Panc1 (cell line): ENCODE data around the gene SNX10. TPM values are rescaled to one million over a fixed set of nuclear protein-coding genes. Genes with fewer than 3 reads are reported as not detected.

Experiments
- ATAC-seq: fragments of 200-7000 bp; cut with Tn5 transposase; 2 replicates; pipeline ENCODE4 v1.9.1; 2020; ENCODE audit warnings: mild to moderate bottlenecking, moderate library complexity
- BruUV-seq: library from RNA; stranded (reverse); fragments of 400-500 nt; replicated peaks from 2 replicates; lab custom pipeline; 2021; lab: Mats Ljungman, UMichigan
- CTCF ChIA-PET: fragments of 300-600 bp; sonication (Branson Sonifier 250); formaldehyde crosslinking; loops from one replicate; lab custom pipeline; 2022; ENCODE audit warnings: antibody characterized with exemption; lab: Charles Lee
- POLR2A ChIA-PET: fragments of 300-600 bp; sonication (Branson Sonifier 250); formaldehyde crosslinking; loops from one replicate; lab custom pipeline; 2022; ENCODE audit warnings: antibody characterized with exemption; lab: Charles Lee
- DNase-seq: peaks from one replicate; pipeline ENCODE4 v3.0.0-alpha.2; 2010; ENCODE audit warnings: low read depth, low spot score
- H3K27ac ChIP-seq: 2 replicates; pipeline ENCODE4 v1.5.1; 2011; ENCODE audit warnings: mild to moderate bottlenecking, low read length, inconsistent platforms
- H3K27me3 ChIP-seq: fragments of 200-500 bp; sonication (Bioruptor generic); 2 replicates; pipeline ENCODE4 v1.6.0; 2014; ENCODE audit warnings: low read length, inconsistent platforms; ENCODE audit not compliant: control insufficient read depth, insufficient read depth
- H3K36me3 ChIP-seq: fragments of 200-500 bp; sonication (Bioruptor generic); 2 replicates; pipeline ENCODE4 v1.5.1; 2014; ENCODE audit warnings: inconsistent platforms, mild to moderate bottlenecking, low read length, moderate library complexity; ENCODE audit not compliant: control insufficient read depth, insufficient read depth
- H3K4me1 ChIP-seq: 2 replicates; pipeline ENCODE4 v1.5.1; 2011; ENCODE audit warnings: inconsistent platforms, mild to moderate bottlenecking, low read length, moderate library complexity; ENCODE audit not compliant: control insufficient read depth, insufficient read depth
- H3K4me3 ChIP-seq, 2 experiments: 2 replicates each; pipeline ENCODE4 v1.5.1; 2011 to 2012; ENCODE audit warnings: low read depth in 2 of 2, low read length in 2 of 2, mild to moderate bottlenecking in 2 of 2, inconsistent platforms in 1 of 2, moderate library complexity in 1 of 2
- H3K9me3 ChIP-seq: fragments of 200-500 bp; sonication (Bioruptor generic); 2 replicates; pipeline ENCODE4 v1.5.1; 2014; ENCODE audit warnings: low read depth, mild to moderate bottlenecking, inconsistent platforms, low read length, moderate library complexity; ENCODE audit not compliant: control insufficient read depth, insufficient read depth
- CTCF ChIP-seq: fragments of 450-650 bp; IDR thresholded peaks from 2 replicates; pipeline ENCODE4 v1.5.1; 2017; ENCODE audit warnings: mild to moderate bottlenecking
- POLR2AphosphoS5 ChIP-seq: IDR thresholded peaks from 2 replicates; pipeline ENCODE4 v1.6.1; 2012; ENCODE audit warnings: mild to moderate bottlenecking, low read depth, low read length, moderate library complexity
- REST ChIP-seq, 2 experiments: IDR thresholded peaks; 2 replicates each; pipeline ENCODE4 v1.6.1; 2011 to 2012; ENCODE audit warnings: low read depth in 2 of 2, control low read depth in 1 of 2, low read length in 1 of 2, mild to moderate bottlenecking in 1 of 2, moderate library complexity in 1 of 2; ENCODE audit not compliant: insufficient read depth in 1 of 2
- SIN3A ChIP-seq: IDR thresholded peaks from 2 replicates; pipeline ENCODE4 v1.6.1; 2012; ENCODE audit warnings: low read depth, mild to moderate bottlenecking, low read length, moderate library complexity, borderline replicate concordance; ENCODE audit not compliant: insufficient read depth
- TCF7L2 ChIP-seq: IDR thresholded peaks from 2 replicates; pipeline ENCODE4 v1.6.1; 2011; ENCODE audit warnings: mild to moderate bottlenecking, low read depth, low read length, inconsistent platforms
- in situ Hi-C: cut with HindIII; loops from 2 replicates; pipeline ENCODE4 v1.10.0; 2016; ENCODE audit warnings: low sequenced_read_pairs, low pct_unique_long_range_greater_than_20kb
- intact Hi-C: fragments of 100-400 bp; cut with micrococcal nuclease; formaldehyde crosslinking; loops from one replicate; pipeline ENCODE4 v1.10.0; 2022; ENCODE audit not compliant: unreplicated experiment
- total RNA-seq: library from RNA; stranded (reverse); gene quantifications from one replicate; pipeline ENCODE4 v1.2.1, GENCODE V29; 2021; ENCODE audit not compliant: unreplicated experiment

Gene SNX10
- total RNA-seq, 1 experiment from 2014 or later: 21.8 TPM

DNA sequence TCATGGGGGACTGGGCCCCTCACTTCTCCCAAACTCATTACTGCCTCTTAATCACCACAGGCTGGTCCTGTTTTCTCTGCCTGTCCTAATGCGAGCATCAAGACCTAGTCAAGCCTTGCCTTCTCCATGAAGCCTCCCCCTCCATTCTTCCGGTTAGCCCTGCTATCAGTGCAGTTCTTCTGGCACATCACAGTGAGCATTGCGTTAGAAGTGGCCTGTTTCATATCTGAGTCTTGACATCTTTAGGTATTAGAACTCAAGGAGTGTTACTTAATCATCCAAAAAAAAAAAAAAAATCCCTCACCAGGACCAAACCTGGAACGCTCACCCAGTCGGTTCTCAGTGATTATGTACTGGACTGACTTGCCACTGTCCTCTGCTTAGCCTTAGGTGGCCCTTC is 17.4 kb downstream of the SNX10 start:
- DNase-seq (no peak), ATAC-seq (no peak)
- Histone ChIP-seq H3K9me3 (no peaks in the 10 kb centered on the region), H3K4me1 (no peaks in the 10 kb centered on the region), H3K27ac (no peak overlapping the region), H3K4me3 (no peak overlapping the region), H3K36me3 (no peaks in the 10 kb centered on the region), H3K27me3 (no peaks in the 10 kb centered on the region)
- POLR2A ChIA-PET: no interaction called here
- BruUV-seq: no TSS peak
- in situ Hi-C loops: no loop called here
- intact Hi-C loops: no loop called here
- CTCF ChIA-PET: no interaction called here
- no peak for TF ChIP-seq SIN3A
- TF ChIP-seq REST (IDR thresholded peaks at IDR 0.05; ENCODE audit: insufficient read depth in 1 of 2, low read depth in 2 of 2, low read length in 1 of 2): no peak
- TF ChIP-seq TCF7L2: no peak
- TF ChIP-seq POLR2AphosphoS5: no peak
- TF ChIP-seq CTCF: no peak

DNA sequence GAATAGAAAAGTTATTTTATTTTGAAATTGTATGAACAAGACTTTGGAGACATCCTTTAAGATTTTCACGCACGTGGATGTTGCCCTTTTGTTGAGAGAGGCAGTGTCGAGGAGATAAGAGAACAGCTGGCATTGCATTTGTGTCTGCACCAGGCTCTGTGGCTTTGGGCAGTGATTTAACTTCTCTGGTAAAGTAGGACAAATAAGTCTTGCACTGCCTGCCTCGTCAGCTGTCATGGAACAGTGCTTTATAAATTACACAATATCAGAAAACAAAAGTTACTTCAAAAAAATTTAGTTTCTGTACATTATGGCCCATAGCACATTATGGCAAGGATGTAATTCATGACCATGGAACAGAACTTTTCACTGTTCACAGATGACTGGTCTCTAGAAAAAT is 20.1 kb downstream of the SNX10 start:
- intact Hi-C loops: no loop called here
- no peaks in the 10 kb centered on the region for H3K27me3 ChIP-seq
- TF ChIP-seq REST (IDR thresholded peaks at IDR 0.05; ENCODE audit: insufficient read depth in 1 of 2, low read depth in 2 of 2, low read length in 1 of 2) (no peak), POLR2AphosphoS5 (no peak), CTCF (no peak), TCF7L2 (no peak), SIN3A (no peak)
- no TSS peak for BruUV-seq
- H3K9me3 ChIP-seq: no peaks in the 10 kb centered on the region
- in situ Hi-C loops: no loop called here
- ATAC-seq (no peak), DNase-seq (no peak)
- no peaks in the 10 kb centered on the region for H3K4me1 ChIP-seq
- H3K27ac ChIP-seq: no peak overlapping the region
- H3K4me3 ChIP-seq: no peak overlapping the region
- ChIA-PET CTCF (no interaction called here), POLR2A (no interaction called here)
- H3K36me3 ChIP-seq: no peaks in the 10 kb centered on the region
